NCI-H1105 (cell line): ENCODE measurements around the gene FAM124A.
"Not testable (repeated sequence)": the region's sequence is repeated elsewhere in the genome, so short reads cannot be mapped to it uniquely, and the experiment has no call there.

Experiments used
- DNase-seq: peaks from one replicate; lab custom pipeline; 2025; lab: John Stamatoyannopoulos, UW

FAM124A gene

GRCh38 chr13:51269039-51269438 is 46.8 kb downstream of the FAM124A start:
- no peak for DNase-seq

GRCh38 chr13:51270623-51271415 is 48.6 kb downstream of the FAM124A start:
- DNase-seq = no peak

DNA sequence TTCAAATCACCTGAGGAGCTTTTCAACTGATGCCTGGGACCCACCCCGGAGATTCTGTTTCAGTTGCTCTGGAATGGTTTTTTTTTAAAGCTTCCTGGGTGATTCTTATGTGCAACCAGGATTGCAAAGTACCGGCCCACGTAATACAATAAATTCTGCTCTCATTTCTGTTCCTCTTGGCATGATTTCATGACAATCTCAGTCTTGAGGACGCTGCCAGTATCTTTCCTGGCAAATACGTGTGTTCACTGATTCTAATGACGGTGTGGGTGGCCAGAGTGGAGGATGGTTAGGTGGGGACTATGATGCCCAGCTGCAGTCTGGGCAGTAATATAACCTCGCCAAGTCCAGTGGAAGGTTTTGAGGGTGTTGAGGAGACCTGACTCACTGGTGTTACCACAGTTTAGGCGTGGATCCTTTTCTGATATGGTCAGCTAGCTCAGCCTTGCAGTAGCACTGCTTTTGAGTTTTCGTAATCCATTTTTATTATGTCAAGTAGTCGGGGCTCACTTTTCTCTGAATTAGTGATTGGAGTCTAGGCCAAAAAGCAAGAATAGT is 49.4 kb downstream of the FAM124A start:
- no peak for DNase-seq

DNA sequence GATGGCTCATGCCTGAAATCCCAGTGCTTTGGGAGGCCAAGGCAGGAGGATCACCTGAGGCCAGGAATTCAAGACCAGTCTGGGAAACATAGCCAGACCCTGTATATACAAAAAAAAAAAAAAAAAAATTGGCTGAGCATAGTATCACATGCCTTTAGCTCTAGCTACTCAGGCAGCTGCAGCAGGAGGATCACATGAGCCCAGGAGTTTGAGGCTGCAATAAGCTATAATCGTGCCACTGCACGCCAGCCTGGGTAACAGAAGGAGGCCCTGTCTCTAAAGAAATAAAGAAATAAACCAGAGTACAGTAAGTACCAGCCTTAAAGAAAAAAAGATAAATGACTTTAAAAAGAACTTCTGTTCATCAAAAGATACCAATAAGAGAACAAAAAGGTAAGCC is 52.9 kb downstream of the FAM124A start:
- no peak for DNase-seq

GRCh38 chr13:51276636-51277035 is 54.4 kb downstream of the FAM124A start:
- DNase-seq = no peak

GRCh38 chr13:51277928-51278327 is 55.7 kb downstream of the FAM124A start:
- no peak for DNase-seq

GRCh38 chr13:51278426-51279130 is 56.4 kb downstream of the FAM124A start:
- DNase-seq = no peak

- no peak for DNase-seq
These were observed 58.3 kb downstream of the FAM124A start for GRCh38 chr13:51280379-51280940.

DNA sequence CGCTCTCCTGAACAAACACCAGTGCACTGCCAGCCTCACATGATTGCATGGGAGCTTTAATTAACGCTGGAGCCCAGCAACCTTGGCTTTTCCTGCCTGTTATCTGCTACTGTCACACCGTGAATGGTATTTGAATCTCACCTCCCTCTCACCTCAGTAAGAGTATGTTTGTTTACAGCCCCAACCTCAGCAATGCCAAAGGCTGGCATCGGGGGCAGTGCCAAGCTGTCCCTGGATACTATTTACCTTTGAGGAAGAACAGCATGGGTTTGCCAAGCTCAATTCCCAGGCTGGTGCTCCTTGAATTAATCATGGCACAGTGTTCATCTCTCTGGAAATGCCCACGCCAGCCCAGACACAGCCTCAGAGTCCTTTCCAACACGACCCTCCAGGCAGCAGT is 60.1 kb downstream of the FAM124A start:
- DNase-seq = no peak

DNA sequence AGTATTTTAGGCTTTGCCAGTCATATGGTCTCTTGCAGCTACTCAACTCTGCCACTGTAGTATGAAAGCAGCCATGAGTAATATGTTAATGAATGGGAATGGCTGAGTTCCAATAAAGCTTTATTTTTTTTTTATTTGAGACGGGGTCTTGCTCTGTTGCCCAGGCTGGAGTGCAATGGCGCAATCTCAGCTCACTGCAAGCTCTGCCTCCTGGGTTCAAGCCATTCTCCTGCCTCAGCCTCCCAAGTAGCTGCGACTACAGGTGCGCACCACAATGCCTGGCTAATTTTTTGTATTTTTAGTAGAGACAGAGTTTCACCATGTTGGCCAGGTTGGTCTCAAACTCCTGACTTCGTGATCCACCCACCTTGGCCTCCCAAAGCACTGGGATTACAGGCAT is 60.7 kb downstream of the FAM124A start:
- not testable (repeated sequence) for DNase-seq

DNA sequence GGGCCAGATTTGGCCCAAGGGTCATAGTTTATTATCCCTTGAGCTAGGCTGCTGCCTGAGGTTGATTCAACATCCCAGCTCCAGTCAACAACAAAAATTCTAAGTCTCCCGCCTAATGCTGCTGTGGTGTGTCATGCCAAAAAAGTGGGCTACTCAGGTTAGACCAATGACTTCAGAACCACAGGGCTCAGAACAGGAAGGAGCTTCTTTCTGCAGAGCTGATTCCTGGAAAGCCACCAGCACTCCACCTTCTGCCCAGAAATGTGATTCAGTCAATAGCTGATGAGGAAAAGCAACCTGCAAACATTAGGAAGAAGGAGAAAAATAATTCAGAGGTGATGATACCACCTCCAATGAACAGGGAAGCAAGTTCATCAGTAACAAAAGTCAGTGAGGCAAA is 61.2 kb downstream of the FAM124A start:
- no peak for DNase-seq

DNA sequence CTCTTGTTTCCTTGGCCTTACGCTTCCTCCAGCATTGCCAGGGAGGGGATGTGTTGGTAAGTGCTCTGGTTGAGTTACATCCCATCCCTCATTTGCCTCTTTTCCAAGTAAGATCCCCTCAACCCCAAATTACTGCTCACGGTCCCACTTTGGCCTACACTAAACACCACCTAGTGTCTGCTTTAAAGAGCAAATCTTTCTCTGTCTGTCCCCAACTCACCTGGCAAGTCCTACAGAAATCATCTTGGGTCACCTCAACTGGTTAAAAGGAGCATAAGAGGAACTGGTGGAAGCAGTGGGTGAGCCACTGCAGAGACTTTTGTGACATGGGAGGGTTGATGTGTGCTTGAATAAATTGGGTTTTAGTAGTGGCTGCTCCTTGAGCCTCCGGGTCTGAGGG is 62.1 kb downstream of the FAM124A start:
- no peak for DNase-seq

- peak; percentile 33 for DNase-seq
These were observed 64.2 kb downstream of the FAM124A start for GRCh38 chr13:51286135-51287002.

DNA sequence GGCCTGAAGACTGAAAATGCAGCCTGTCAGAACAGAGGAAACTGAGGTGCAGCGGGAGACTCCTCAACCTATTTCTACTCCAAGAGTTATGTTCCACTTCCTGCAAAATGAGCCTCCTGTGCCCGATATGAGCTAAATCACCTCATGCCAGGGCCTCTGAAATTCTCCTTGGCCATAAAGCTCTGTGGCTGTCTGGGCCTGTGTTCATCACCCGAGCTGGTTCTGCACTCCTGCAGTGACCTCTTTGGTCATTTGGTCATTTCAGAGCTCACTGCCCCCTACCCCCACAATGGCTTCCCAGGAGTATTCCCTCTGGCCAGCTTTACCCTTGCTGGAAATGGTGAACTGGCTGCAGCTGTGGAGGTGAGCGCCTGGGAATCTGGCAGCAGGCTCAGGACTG is 65.6 kb downstream of the FAM124A start:
- DNase-seq = no peak

DNA sequence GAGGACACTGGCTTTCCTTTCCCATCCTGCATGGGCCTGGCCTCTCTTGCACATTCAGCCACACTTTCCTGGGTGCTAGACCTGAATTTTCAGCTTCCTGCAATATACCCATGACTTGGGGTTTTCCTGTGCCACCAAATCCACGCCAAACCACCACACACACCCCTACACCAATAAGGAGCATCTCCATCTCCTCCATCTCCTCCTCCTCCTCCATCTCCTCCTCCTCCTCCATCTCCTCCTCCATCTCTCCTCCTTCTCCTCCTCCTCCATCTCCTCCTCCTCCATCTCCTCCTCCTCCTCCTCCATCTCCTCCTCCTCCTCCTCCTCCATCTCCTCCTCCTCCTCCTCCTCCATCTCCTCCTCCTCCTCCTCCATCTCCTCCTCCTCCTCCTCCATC is 66.1 kb downstream of the FAM124A start:
- not testable (repeated sequence) for DNase-seq

DNA sequence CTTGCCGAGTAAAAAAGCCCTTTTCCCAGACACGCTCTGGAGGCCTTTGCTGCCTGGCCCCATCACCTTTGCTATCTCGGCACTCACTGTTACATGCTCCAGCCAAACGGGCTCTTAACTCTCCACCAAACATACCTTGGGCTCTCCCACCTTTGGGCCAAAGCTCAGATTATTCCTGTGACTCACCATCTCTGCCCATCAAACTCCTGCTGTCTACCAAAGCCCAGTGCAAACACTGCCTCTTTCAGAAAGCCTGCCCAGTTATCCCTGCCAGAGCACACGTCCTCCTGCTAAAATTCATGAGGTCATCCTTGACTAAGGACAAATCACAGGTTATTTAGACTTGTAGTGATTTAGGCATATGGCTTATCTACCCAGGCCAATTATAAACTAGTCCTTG is 69.1 kb downstream of the FAM124A start:
- no peak for DNase-seq

DNA sequence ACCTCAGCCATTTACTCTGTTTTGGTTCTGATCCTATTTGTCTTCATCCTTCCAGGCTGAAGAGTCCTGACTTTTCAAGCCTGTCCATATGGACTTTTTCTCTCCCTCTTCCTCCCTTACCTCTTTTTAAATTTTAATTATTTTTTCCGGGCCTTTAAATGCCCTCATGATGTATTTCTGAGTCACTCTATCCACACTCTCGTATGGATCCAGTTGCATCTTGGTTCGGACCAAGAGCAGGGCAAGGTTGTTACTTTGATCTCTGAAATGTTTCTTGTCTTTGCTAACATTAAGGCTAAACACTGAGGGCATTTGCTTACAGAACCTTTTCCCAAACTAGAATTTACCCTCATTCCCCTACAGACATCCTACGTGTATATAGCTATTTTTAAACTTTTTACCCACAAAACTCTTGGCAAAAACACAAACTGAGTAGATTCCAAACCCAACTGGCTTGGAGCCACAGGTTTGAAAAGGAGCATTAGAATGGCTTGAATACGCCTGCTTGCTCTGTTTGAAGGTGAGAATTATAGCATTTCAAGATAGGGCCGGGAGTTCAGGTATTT is 69.9 kb downstream of the FAM124A start:
- DNase-seq = no peak

DNA sequence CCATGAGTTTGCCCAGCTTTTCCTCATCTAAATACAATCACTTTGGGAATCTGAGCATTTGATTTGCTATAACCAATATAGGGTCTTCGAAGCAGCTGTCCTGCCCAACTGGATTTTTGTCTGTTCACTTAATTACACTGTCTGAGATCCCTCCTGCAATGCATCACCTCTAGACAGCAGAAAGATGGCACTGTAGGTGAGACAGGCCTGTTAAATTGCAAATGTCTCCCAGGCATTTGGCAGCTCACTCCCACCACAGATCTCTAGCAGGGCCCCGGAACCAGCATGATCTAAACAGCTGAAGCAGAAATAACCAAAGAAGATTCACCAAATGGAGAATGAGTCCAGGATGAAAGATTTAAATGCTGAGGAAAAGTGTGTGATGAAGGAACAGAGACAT is 75.4 kb downstream of the FAM124A start:
- no peak for DNase-seq

DNA sequence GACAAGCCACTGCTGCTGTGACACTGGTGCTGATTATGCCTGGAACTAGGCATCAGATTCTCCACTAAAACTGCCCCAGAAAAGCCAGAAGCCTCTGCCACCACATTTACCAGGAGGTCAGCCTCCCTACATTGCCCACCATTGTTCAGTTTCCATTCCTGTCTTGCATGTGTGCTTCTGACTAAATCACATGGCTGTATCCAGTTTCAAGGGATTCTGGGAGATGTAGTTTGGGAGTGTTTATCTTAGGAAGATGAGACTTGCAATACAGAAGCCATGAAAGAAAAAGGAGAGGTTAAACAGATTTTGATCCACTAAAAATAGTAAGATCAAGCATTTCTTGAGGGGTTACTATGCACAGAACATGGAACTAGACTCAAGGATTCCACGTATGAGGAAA is 76.6 kb downstream of the FAM124A start:
- DNase-seq = no peak

GRCh38 chr13:51303063-51303552 is 80.9 kb downstream of the FAM124A start:
- no peak for DNase-seq

GRCh38 chr13:51303882-51304281 is 81.7 kb downstream of the FAM124A start:
- DNase-seq = no peak
